Mesenchymal stem cell (in vitro differentiated cells and primary cell): Measurements from ENCODE around the gene PABPC1L.

Experiments used
- DNase-seq: peaks from one replicate; pipeline ENCODE4 v3.0.0-alpha.2; 2013
- H2AFZ ChIP-seq: one replicate; pipeline ENCODE4 v1.6.1; 2013; ENCODE audit warnings: low read depth, mild to moderate bottlenecking, control low read depth, inconsistent platforms, low read length, moderate library complexity
- H2AK5ac ChIP-seq: 2 replicates; pipeline ENCODE4 v1.6.1; 2013; ENCODE audit warnings: low read length, moderate library complexity, mild to moderate bottlenecking, inconsistent platforms; ENCODE audit not compliant: severe bottlenecking
- H2BK120ac ChIP-seq: one replicate; pipeline ENCODE4 v1.6.1; 2013; ENCODE audit warnings: low read depth, mild to moderate bottlenecking, inconsistent platforms, low read length, moderate library complexity
- H2BK12ac ChIP-seq, 2 experiments: one replicate each; pipeline ENCODE4 v1.6.1; 2013; ENCODE audit warnings: inconsistent platforms in 2 of 2, low read length in 2 of 2, mild to moderate bottlenecking in 2 of 2, moderate library complexity in 2 of 2, control low read depth in 1 of 2
- H2BK15ac ChIP-seq: one replicate; pipeline ENCODE4 v1.6.1; 2013; ENCODE audit warnings: mild to moderate bottlenecking, low read depth, inconsistent platforms; ENCODE audit not compliant: poor library complexity, severe bottlenecking
- H2BK5ac ChIP-seq: 2 replicates; pipeline ENCODE4 v1.6.1; 2013; ENCODE audit warnings: low read depth, mild to moderate bottlenecking, low read length, control low read depth, inconsistent platforms; ENCODE audit not compliant: poor library complexity, severe bottlenecking
- H3K14ac ChIP-seq, 2 experiments: one replicate each; pipeline ENCODE4 v1.6.1; 2013; ENCODE audit warnings: inconsistent platforms in 2 of 2, low read length in 2 of 2, control low read depth in 1 of 2, mild to moderate bottlenecking in 1 of 2, moderate library complexity in 1 of 2
- H3K18ac ChIP-seq, 2 experiments: one replicate each; pipeline ENCODE4 v1.6.1; 2013; ENCODE audit warnings: inconsistent platforms in 2 of 2, low read length in 2 of 2, control low read depth in 1 of 2, low read depth in 1 of 2, mild to moderate bottlenecking in 1 of 2
- H3K23ac ChIP-seq, 2 experiments: one replicate each; pipeline ENCODE4 v1.6.1; 2013; ENCODE audit warnings: inconsistent platforms in 2 of 2, low read length in 2 of 2, mild to moderate bottlenecking in 2 of 2, moderate library complexity in 2 of 2, control low read depth in 1 of 2
- H3K27ac ChIP-seq: 2 replicates; pipeline ENCODE4 v1.5.1; 2013; ENCODE audit warnings: mild to moderate bottlenecking, moderate library complexity, low read length, control low read depth, inconsistent platforms; ENCODE audit not compliant: poor library complexity, severe bottlenecking
- H3K27me3 ChIP-seq, 2 experiments: 2 replicates each; pipeline versions ENCODE4 v1.6.1 to v1.7.0; 2013; ENCODE audit warnings: low read length in 2 of 2, mild to moderate bottlenecking in 2 of 2, moderate library complexity in 2 of 2, control low read depth in 1 of 2, inconsistent platforms in 1 of 2; ENCODE audit not compliant: control insufficient read depth in 1 of 2, insufficient read depth in 1 of 2
- H3K36me3 ChIP-seq, 2 experiments: 2 replicates each; pipeline versions ENCODE4 v1.6.1 to v1.7.0; 2013; ENCODE audit warnings: low read length in 2 of 2, control low read depth in 1 of 2, inconsistent platforms in 1 of 2, low read depth in 1 of 2, mild to moderate bottlenecking in 1 of 2; ENCODE audit not compliant: insufficient read depth in 2 of 2, control insufficient read depth in 1 of 2
- H3K4ac ChIP-seq, 2 experiments: one replicate each; pipeline ENCODE4 v1.6.1; 2013; ENCODE audit warnings: inconsistent platforms in 2 of 2, low read length in 2 of 2, mild to moderate bottlenecking in 2 of 2, moderate library complexity in 2 of 2, control low read depth in 1 of 2, low read depth in 1 of 2
- H3K4me1 ChIP-seq: 2 replicates; pipeline ENCODE4 v1.6.1; 2013; ENCODE audit warnings: low read depth, low read length, control low read depth; ENCODE audit not compliant: control insufficient read depth, insufficient read depth
- H3K4me2 ChIP-seq: 2 replicates; pipeline ENCODE4 v1.6.1; 2013; ENCODE audit warnings: low read length, mild to moderate bottlenecking, inconsistent platforms; ENCODE audit not compliant: poor library complexity, severe bottlenecking
- H3K4me3 ChIP-seq, 2 experiments: 2 replicates each; pipeline versions ENCODE4 v1.5.1 to v1.7.0; 2013; ENCODE audit warnings: low read length in 2 of 2, mild to moderate bottlenecking in 2 of 2, control low read depth in 1 of 2, low read depth in 1 of 2; ENCODE audit not compliant: insufficient read depth in 1 of 2
- H3K79me1 ChIP-seq: replicated peaks from 2 replicates; pipeline ENCODE4 v1.6.1; 2013; ENCODE audit warnings: mild to moderate bottlenecking, control low read depth, low read length, inconsistent platforms; ENCODE audit not compliant: poor library complexity, severe bottlenecking
- H3K9ac ChIP-seq: 2 replicates; pipeline ENCODE4 v1.7.0; 2013; ENCODE audit warnings: mild to moderate bottlenecking, low read length, moderate library complexity
- H3K9me3 ChIP-seq: 2 replicates; pipeline ENCODE4 v1.7.0; 2013; ENCODE audit warnings: mild to moderate bottlenecking, low read length; ENCODE audit not compliant: control insufficient read depth
- H4K8ac ChIP-seq: one replicate; pipeline ENCODE4 v1.6.1; 2013; ENCODE audit warnings: inconsistent platforms, mild to moderate bottlenecking, low read length, moderate library complexity
- H4K91ac ChIP-seq: one replicate; pipeline ENCODE4 v1.6.1; 2013; ENCODE audit warnings: mild to moderate bottlenecking, low read length, inconsistent platforms
- WGBS: methylation state at CpG from one replicate; pipeline ENCODE4 v1.1.7; 2013; ENCODE audit warnings: mixed read lengths; 5-methylcytosine and 5-hydroxymethylcytosine counted together

Gene PABPC1L

DNA sequence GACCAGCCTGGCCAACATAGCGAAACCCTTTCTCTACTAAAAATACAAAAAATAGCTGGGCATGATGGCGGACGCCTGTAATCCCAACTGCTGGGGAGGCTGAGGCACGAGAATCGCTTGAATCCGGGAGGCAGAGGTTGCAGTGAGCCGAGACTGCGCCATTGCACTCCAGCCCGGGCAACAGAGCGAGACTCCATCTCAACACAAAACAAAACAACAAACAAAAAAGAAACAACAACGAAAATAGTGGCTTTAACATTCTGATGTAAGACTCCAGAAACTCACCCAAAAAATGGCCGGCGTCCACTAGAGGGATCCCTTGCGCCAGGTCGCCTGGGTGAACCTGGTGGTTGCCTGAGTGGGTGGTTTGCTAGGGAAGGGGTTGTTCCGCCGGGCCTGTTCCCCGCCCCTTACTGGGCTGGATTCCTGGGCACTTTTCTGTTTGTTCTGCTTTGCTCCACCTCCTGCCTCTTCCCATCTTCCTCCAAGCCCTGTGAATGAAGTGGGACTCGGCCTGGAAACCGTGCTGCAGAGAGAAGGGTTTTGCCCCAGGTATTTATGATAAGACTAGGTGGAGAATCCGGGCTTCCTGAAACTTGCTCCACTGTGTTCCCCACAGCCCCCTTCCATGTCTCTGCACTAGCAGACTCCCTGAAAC, 1.5 kb downstream of the PABPC1L start:
- Histone ChIP-seq H3K14ac (no peak overlapping the region), H3K18ac (no peak overlapping the region), H2BK5ac (no peak overlapping the region), H2BK15ac (no peak overlapping the region), H2AK5ac (no peak overlapping the region), H3K9ac (no peak overlapping the region), H3K36me3 (peaks cover 24 to 61% of the 10 kb centered on the region in 2 experiments), H2BK120ac (no peak overlapping the region), H3K4me2 (no peak overlapping the region), H3K4me3 (no peak overlapping the region), H3K9me3 (no peaks in the 10 kb centered on the region), H3K23ac (no peak overlapping the region), H2AFZ (no peak overlapping the region), H3K79me1 (peaks cover 24% of the 10 kb centered on the region), H2BK12ac (no peak overlapping the region), H3K27me3 (no peaks in the 10 kb centered on the region), H3K27ac (no peak overlapping the region), H3K4ac (no peak overlapping the region), H4K91ac (no peak overlapping the region), H4K8ac (peak overlapping the region; percentile 68), H3K4me1 (peaks cover 9% of the 10 kb centered on the region)
- WGBS = 64% methylated on average over 17 of the region's 21 CpGs
- DNase-seq = peak; percentile 64

DNA sequence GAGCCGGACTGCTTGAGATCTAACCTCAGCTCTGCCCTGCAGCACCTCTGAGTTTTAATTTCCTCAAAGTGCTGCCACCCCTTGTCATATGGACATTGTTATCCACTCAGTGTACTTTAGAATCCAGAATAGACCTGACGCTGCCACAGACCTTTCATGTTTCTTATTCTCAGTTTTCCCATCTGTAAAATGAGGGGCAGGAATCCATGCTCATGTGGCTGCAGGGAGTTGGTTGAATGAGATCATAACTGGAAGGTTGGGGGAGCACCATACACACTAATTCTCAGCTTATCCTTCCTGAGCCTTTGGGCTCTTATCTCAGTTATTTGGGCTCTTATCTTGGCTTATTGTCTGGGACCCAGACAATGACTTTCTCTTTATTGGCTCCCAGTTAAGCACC, 2.3 kb downstream of the PABPC1L start:
- H2AK5ac ChIP-seq = no peak overlapping the region
- peaks cover 9% of the 10 kb centered on the region for H3K4me1 ChIP-seq
- 100% methylated on average over 2 of the region's 2 CpGs for WGBS

DNA sequence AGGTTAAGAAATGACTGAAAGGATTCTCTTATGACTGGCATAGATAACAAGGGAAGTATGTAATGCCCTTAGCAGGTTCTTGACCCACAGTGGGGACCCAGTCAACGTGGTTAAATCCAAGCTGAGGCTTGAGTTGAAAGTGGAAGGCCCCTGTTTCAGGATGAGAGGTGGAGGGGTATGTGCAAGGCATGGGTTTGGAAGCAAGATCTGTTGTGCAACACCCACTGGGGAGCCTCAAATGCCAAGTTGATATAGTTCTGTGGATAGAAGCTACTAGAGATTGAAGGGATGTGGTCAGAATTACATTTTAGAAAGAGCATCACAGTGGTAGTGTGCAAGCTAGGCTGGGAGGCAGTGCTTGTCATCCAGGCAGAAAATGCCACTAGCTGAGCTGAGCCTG, 5.1 kb downstream of the PABPC1L start:
- H2AK5ac ChIP-seq = no peak overlapping the region
- no peak overlapping the region for H3K9ac ChIP-seq
- H3K4me1 ChIP-seq = peaks cover 8% of the 10 kb centered on the region
- H3K23ac ChIP-seq = no peak overlapping the region
- no peak overlapping the region for H3K14ac ChIP-seq
- peaks cover 20% of the 10 kb centered on the region for H3K79me1 ChIP-seq
- H3K9me3 ChIP-seq = no peaks in the 10 kb centered on the region
- H3K27ac ChIP-seq = no peak overlapping the region
- H4K8ac ChIP-seq = no peak overlapping the region
- H2BK15ac ChIP-seq = no peak overlapping the region
- DNase-seq = no peak
- no peak overlapping the region for H2AFZ ChIP-seq
- H3K27me3 ChIP-seq = no peaks in the 10 kb centered on the region
- H3K4ac ChIP-seq = no peak overlapping the region
- no peak overlapping the region for H4K91ac ChIP-seq
- H2BK5ac ChIP-seq = no peak overlapping the region
- no peak overlapping the region for H3K4me3 ChIP-seq
- H2BK120ac ChIP-seq = no peak overlapping the region
- no peak overlapping the region for H3K4me2 ChIP-seq
- WGBS = 91% methylated on average over 1 of the region's 1 CpG
- H2BK12ac ChIP-seq = no peak overlapping the region
- no peak overlapping the region for H3K18ac ChIP-seq
- peaks cover 38 to 61% of the 10 kb centered on the region in 2 experiments for H3K36me3 ChIP-seq

More for the DNA sequence above, 2.3 kb downstream of the PABPC1L start:
- Histone ChIP-seq H2BK120ac (no peak overlapping the region), H3K79me1 (peaks cover 23% of the 10 kb centered on the region), H3K14ac (no peak overlapping the region), H3K9me3 (no peaks in the 10 kb centered on the region), H3K36me3 (peaks cover 31 to 61% of the 10 kb centered on the region in 2 experiments), H3K23ac (no peak overlapping the region), H3K18ac (no peak overlapping the region), H4K91ac (no peak overlapping the region), H2AFZ (no peak overlapping the region), H3K27ac (no peak overlapping the region), H3K9ac (no peak overlapping the region), H3K4me2 (no peak overlapping the region), H2BK12ac (no peak overlapping the region), H2BK15ac (no peak overlapping the region), H2BK5ac (no peak overlapping the region), H3K27me3 (no peaks in the 10 kb centered on the region), H4K8ac (no peak overlapping the region), H3K4me3 (no peak overlapping the region), H3K4ac (no peak overlapping the region)
- DNase-seq = no peak

DNA sequence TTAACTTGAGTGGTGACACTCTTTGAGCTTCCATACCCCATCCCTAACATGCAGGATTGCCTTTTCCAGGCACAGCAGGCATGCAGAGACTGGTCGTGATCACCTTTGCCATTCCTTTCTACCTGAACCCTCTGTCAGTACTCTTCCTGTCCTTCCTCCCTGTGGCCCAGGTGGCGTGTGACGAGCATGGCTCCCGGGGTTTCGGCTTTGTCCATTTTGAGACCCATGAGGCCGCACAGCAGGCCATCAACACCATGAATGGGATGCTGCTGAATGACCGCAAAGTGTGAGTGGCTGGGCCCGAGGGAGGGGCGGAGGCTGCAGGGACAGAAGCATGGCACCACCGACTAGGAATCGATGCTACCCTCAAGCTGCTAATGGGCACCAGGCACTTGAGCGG, 6.7 kb downstream of the PABPC1L start:
- H4K91ac ChIP-seq = no peak overlapping the region
- H3K18ac ChIP-seq = no peak overlapping the region
- no peak overlapping the region for H2BK120ac ChIP-seq
- H3K4me1 ChIP-seq = peaks cover 3% of the 10 kb centered on the region
- H3K27ac ChIP-seq = no peak overlapping the region
- no peak overlapping the region for H3K23ac ChIP-seq
- H3K27me3 ChIP-seq = no peaks in the 10 kb centered on the region
- H3K79me1 ChIP-seq = peaks cover 14% of the 10 kb centered on the region
- H4K8ac ChIP-seq = no peak overlapping the region
- no peak overlapping the region for H2BK5ac ChIP-seq
- no peak overlapping the region for H3K14ac ChIP-seq
- H2BK12ac ChIP-seq = no peak overlapping the region
- DNase-seq = no peak
- peaks cover 42 to 65% of the 10 kb centered on the region in 2 experiments for H3K36me3 ChIP-seq
- no peak overlapping the region for H2BK15ac ChIP-seq
- H3K9me3 ChIP-seq = no peaks in the 10 kb centered on the region
- H2AFZ ChIP-seq = no peak overlapping the region
- H3K4me2 ChIP-seq = no peak overlapping the region
- 96% methylated on average over 12 of the region's 12 CpGs for whole genome bisulfite sequencing
- no peak overlapping the region for H2AK5ac ChIP-seq
- no peak overlapping the region for H3K4ac ChIP-seq
- H3K4me3 ChIP-seq = no peak overlapping the region
- no peak overlapping the region for H3K9ac ChIP-seq
